HCT116 (cell line): ENCODE measurements around the gene PTPN12. TPM values are rescaled to one million over a fixed set of nuclear protein-coding genes. Genes with fewer than 3 reads are reported as not detected.

ENCODE experiments used
- ATAC-seq: fragments of 200-7000 bp; cut with Tn5 transposase; 2 replicates; pipeline ENCODE4 v1.9.1; 2020; ENCODE audit warnings: mild to moderate bottlenecking, moderate library complexity
- BruUV-seq: library from RNA; stranded (reverse); fragments of 400-500 nt; replicated peaks from 2 replicates; lab custom pipeline; 2021; lab: Mats Ljungman, UMichigan
- CTCF ChIA-PET: fragments of 300-600 bp; sonication (Branson Sonifier 250); formaldehyde crosslinking; loops from one replicate; lab custom pipeline; 2021; ENCODE audit warnings: antibody characterized with exemption; lab: Charles Lee
- POLR2A ChIA-PET: fragments of 300-600, 350-600 bp; sonication (Branson Sonifier 250); formaldehyde crosslinking; loops from one replicate; lab custom pipeline; 2021; ENCODE audit warnings: antibody characterized with exemption; lab: Charles Lee
- RAD21 ChIA-PET, 2 experiments: fragments of 300-600 bp; sonication (Branson Sonifier 250); formaldehyde crosslinking; loops; one replicate each; lab custom pipeline; 2023; ENCODE audit warnings: low total read pairs in 2 of 2; ENCODE audit not compliant: uncharacterized antibody in 2 of 2, unreplicated experiment in 2 of 2, low non-redundant PET in 1 of 2; lab: Charles Lee
- DNase-seq: peaks from one replicate; pipeline ENCODE4 v3.0.0-alpha.2; 2010; ENCODE audit warnings: low read depth, low spot score
- H2AFZ ChIP-seq: fragments of 200-600 bp; shearing (Covaris generic), sonication (generic); 2 replicates; pipeline ENCODE4 v1.6.1; 2017; ENCODE audit warnings: low read depth, mixed run types, mixed read lengths, antibody characterized with exemption, low read length; ENCODE audit not compliant: poor library complexity, severe bottlenecking
- H3K27ac ChIP-seq: 2 replicates; pipeline ENCODE4 v1.5.1; 2012; ENCODE audit warnings: low read depth, low read length
- H3K27me3 ChIP-seq: fragments of 200-600 bp; sonication (generic); 2 replicates; pipeline ENCODE4 v1.6.1; 2016; ENCODE audit warnings: mixed run types, low read length, mixed read lengths; ENCODE audit not compliant: insufficient read depth
- H3K36me3 ChIP-seq, 2 experiments: fragments of 200-500 bp in 1 of 2; fragments of 200-600 bp in 1 of 2; sonication (Bioruptor generic) in 1 of 2; sonication (generic) in 1 of 2; 2 replicates each; pipeline versions ENCODE4 v1.5.1 to v1.6.1; 2014 to 2016; ENCODE audit warnings: low read length in 2 of 2, inconsistent platforms in 1 of 2, mixed read lengths in 1 of 2, mixed run types in 1 of 2; ENCODE audit not compliant: insufficient read depth in 2 of 2, control insufficient read depth in 1 of 2
- H3K4me1 ChIP-seq, 2 experiments: fragments of 200-600 bp in 1 of 2; sonication (generic) in 1 of 2; 2 replicates each; pipeline versions ENCODE4 v1.5.1 to v1.6.1; 2012 to 2017; ENCODE audit warnings: low read length in 2 of 2, inconsistent platforms in 1 of 2, mild to moderate bottlenecking in 1 of 2, mixed read lengths in 1 of 2, mixed run types in 1 of 2, moderate library complexity in 1 of 2; ENCODE audit not compliant: insufficient read depth in 2 of 2, control insufficient read depth in 1 of 2
- H3K4me2 ChIP-seq: fragments of 200-600 bp; sonication (generic); 2 replicates; pipeline ENCODE4 v1.6.1; 2017; ENCODE audit warnings: mixed run types, low read length, mixed read lengths
- H3K4me3 ChIP-seq, 2 experiments: fragments of 200-600 bp in 1 of 2; sonication (generic) in 1 of 2; replicated peaks in 1 of 2; 2 replicates each; pipeline ENCODE4 v1.5.1; 2011 to 2016; ENCODE audit warnings: low read length in 2 of 2, control low read depth in 1 of 2, low read depth in 1 of 2, mild to moderate bottlenecking in 1 of 2, mixed read lengths in 1 of 2, mixed run types in 1 of 2
- H3K79me2 ChIP-seq: fragments of 200-600 bp; sonication (generic); 2 replicates; pipeline ENCODE4 v1.6.1; 2017; ENCODE audit warnings: mild to moderate bottlenecking, mixed run types, low read length, moderate library complexity, mixed read lengths; ENCODE audit not compliant: insufficient read depth
- H3K9ac ChIP-seq: fragments of 200-600 bp; sonication (generic); 2 replicates; pipeline ENCODE4 v1.6.1; 2016; ENCODE audit warnings: low read length, mixed read lengths
- H3K9me2 ChIP-seq: fragments of 200-600 bp; sonication (generic), shearing (Covaris generic); 2 replicates; pipeline ENCODE4 v1.6.1; 2017; ENCODE audit warnings: mixed run types, mild to moderate bottlenecking, moderate library complexity; ENCODE audit not compliant: insufficient read depth
- H3K9me3 ChIP-seq, 2 experiments: fragments of 200-500 bp in 1 of 2; fragments of 200-600 bp in 1 of 2; sonication (Bioruptor generic) in 1 of 2; sonication (generic) in 1 of 2; 2 replicates each; pipeline ENCODE4 v1.6.1; 2014 to 2017; ENCODE audit warnings: low read length in 2 of 2, mixed read lengths in 2 of 2, inconsistent platforms in 1 of 2, low read depth in 1 of 2, mild to moderate bottlenecking in 1 of 2, mixed run types in 1 of 2, moderate library complexity in 1 of 2; ENCODE audit not compliant: control insufficient read depth in 1 of 2, insufficient read depth in 1 of 2
- H4K20me1 ChIP-seq: fragments of 200-600 bp; sonication (generic), shearing (Covaris generic); 2 replicates; pipeline ENCODE4 v1.6.1; 2017; ENCODE audit warnings: mixed run types, mild to moderate bottlenecking, moderate library complexity; ENCODE audit not compliant: insufficient read depth
- CBX3 ChIP-seq: IDR thresholded peaks from 2 replicates; pipeline ENCODE4 v1.6.1; 2012; ENCODE audit warnings: low read depth
- CEBPB ChIP-seq: IDR thresholded peaks from 2 replicates; pipeline ENCODE4 v1.6.1; 2012; ENCODE audit warnings: low read depth
- ELF1 ChIP-seq: IDR thresholded peaks from 2 replicates; pipeline ENCODE4 v1.6.1; 2012; ENCODE audit warnings: low read depth, borderline replicate concordance
- EZH2 ChIP-seq: fragments of 200-600 bp; sonication (generic); IDR thresholded peaks from 2 replicates; pipeline ENCODE4 v1.6.1; 2017; ENCODE audit warnings: antibody characterized with exemption, mixed run types
- EZH2phosphoT487 ChIP-seq: fragments of 200-600 bp; IDR thresholded peaks from 2 replicates; pipeline ENCODE4 v1.6.1; 2018; ENCODE audit warnings: antibody characterized with exemption, borderline replicate concordance
- FOSL1 ChIP-seq: IDR thresholded peaks from 2 replicates; pipeline ENCODE4 v1.6.1; 2012; ENCODE audit warnings: low read depth
- JUND ChIP-seq: IDR thresholded peaks from 2 replicates; pipeline ENCODE4 v1.6.1; 2012
- RAD21 ChIP-seq: IDR thresholded peaks from 2 replicates; pipeline ENCODE4 v1.6.1; 2012; ENCODE audit warnings: low read depth, mild to moderate bottlenecking
- SIN3A ChIP-seq: IDR thresholded peaks from 2 replicates; pipeline ENCODE4 v1.6.1; 2012; ENCODE audit warnings: low read depth
- SP1 ChIP-seq: IDR thresholded peaks from 2 replicates; pipeline ENCODE4 v1.6.1; 2012; ENCODE audit warnings: low read depth
- SRF ChIP-seq: IDR thresholded peaks from 2 replicates; pipeline ENCODE4 v1.6.1; 2012; ENCODE audit warnings: low read depth
- YY1 ChIP-seq: IDR thresholded peaks from 2 replicates; pipeline ENCODE4 v1.6.1; 2011; ENCODE audit warnings: low read length, low read depth, moderate library complexity, mild to moderate bottlenecking; ENCODE audit not compliant: insufficient replicate concordance; ENCODE audit errors: extremely low read depth
- ZNF274 ChIP-seq: fragments of 200-500 bp; sonication (Bioruptor generic); IDR thresholded peaks from 2 replicates; pipeline ENCODE4 v1.6.1; 2014; ENCODE audit warnings: mild to moderate bottlenecking, low read depth, low read length, inconsistent platforms
- intact Hi-C: fragments of 100-400 bp; cut with micrococcal nuclease; formaldehyde crosslinking; loops from 2 replicates; pipeline ENCODE4 v1.10.0; 2022
- total RNA-seq: library from RNA; stranded (reverse); gene quantifications from one replicate; pipeline ENCODE4 v1.2.1, GENCODE V29; 2021; ENCODE audit not compliant: unreplicated experiment
- TF ChIP-seq, protein P1 (sequence below): IDR thresholded peaks from 2 replicates; pipeline ENCODE4 v1.6.1; 2012
- TF ChIP-seq, protein P2 (sequence below): IDR thresholded peaks from 2 replicates; pipeline ENCODE4 v1.6.1; 2011; ENCODE audit warnings: mild to moderate bottlenecking, low read length, moderate library complexity; ENCODE audit not compliant: insufficient replicate concordance; ENCODE audit errors: extremely low read depth
- TF ChIP-seq, protein P3 (sequence below), 3 experiments: fragments of 200-600 bp in 1 of 3; sonication (generic) in 1 of 3; IDR thresholded peaks in 2 of 3; conservative IDR thresholded peaks in 1 of 3; 2 replicates each; pipeline ENCODE4 v1.5.1; 2012 to 2017; ENCODE audit warnings: low read depth in 2 of 3, low read length in 2 of 3, antibody characterized with exemption in 1 of 3, borderline replicate concordance in 1 of 3, control low read depth in 1 of 3, mild to moderate bottlenecking in 1 of 3, mixed read lengths in 1 of 3, mixed run types in 1 of 3, moderate library complexity in 1 of 3; ENCODE audit not compliant: insufficient read depth in 1 of 3
- TF ChIP-seq, protein P4 (sequence below): IDR thresholded peaks from 2 replicates; pipeline ENCODE4 v1.6.1; 2012

PTPN12 gene
- total RNA-seq, 1 experiment from 2014 or later, result 80.5 TPM

DNA sequence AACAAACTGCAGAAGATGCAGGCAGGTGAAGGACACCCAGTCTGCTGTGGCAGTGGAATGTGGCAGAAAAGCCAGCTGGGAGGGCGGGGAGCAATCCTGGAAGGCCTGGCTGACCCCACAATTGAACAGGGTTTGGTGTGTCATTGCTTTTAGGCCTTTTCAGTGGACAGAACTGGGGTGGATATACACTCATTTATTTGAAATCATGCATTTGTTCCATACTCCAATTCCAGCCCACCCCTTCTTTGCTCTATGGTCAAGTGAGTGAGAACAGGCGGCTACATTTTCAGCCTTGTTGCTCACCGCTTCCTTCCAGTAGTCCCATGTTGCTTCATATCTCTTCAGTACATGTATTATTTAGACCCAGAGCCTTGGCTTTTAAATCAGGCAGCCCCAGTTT is 39.8 kb downstream of the PTPN12 start:
- ATAC-seq, result no peak
- no peak overlapping the region for H3K4me2 ChIP-seq
- intact Hi-C loops, result no loop called here
- ChIA-PET POLR2A (no interaction called here), CTCF (no interaction called here), RAD21 (no interaction called here)
- no peak overlapping the region for H3K27ac ChIP-seq
- H3K36me3 ChIP-seq, result peaks cover 7 to 16% of the 10 kb centered on the region in 2 experiments; a peak in 3 of 4 replicates
- peaks cover 19% of the 10 kb centered on the region for H3K79me2 ChIP-seq
- no peak for TF ChIP-seq YY1
- TF ChIP-seq EZH2, result no peak
- TF ChIP-seq, protein P1, sequence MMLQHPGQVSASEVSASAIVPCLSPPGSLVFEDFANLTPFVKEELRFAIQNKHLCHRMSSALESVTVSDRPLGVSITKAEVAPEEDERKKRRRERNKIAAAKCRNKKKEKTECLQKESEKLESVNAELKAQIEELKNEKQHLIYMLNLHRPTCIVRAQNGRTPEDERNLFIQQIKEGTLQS, result no peak
- TF ChIP-seq CEBPB, result no peak
- TF ChIP-seq ZNF274, result no peak
- H3K9me2 ChIP-seq, result no peaks in the 10 kb centered on the region
- H2AFZ ChIP-seq, result no peak overlapping the region
- no peak overlapping the region for H3K9ac ChIP-seq
- no peaks in the 10 kb centered on the region for H3K9me3 ChIP-seq
- DNase-seq, result no peak
- no peak overlapping the region for H3K4me3 ChIP-seq
- H4K20me1 ChIP-seq, result no peaks in the 10 kb centered on the region
- no peaks in the 10 kb centered on the region for H3K27me3 ChIP-seq
- H3K4me1 ChIP-seq, result no peaks in the 10 kb centered on the region
- no TSS peak for BruUV-seq

DNA sequence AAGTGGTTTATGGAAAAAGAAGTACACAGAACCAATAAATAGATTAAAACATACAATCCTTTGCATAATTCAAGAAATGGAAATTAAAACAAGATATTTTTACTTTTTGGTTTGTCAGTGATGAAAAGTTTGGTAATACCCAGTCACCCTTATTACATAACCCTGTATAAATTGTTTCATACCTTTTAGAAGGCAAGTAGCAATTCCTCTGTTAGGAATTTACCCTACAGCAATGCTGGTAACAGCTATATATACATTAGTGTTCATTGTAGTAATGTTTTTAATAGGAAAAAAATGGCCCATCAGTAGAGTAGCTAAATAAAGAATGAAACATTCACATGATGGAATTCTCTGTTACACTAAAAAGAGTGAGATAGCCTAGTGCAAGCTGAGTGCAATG is 42.7 kb downstream of the PTPN12 start:
- Histone ChIP-seq H4K20me1 (no peaks in the 10 kb centered on the region), H3K9me3 (no peaks in the 10 kb centered on the region), H2AFZ (no peak overlapping the region), H3K36me3 (peaks cover 0 to 18% of the 10 kb centered on the region in 2 experiments; a peak in 2 of 4 replicates), H3K27ac (no peak overlapping the region), H3K4me1 (no peaks in the 10 kb centered on the region)
- intact Hi-C loops, result loop anchor here (2.0 kb wide), 1 partner anchor 15 kb away; no protein-coding TSS in a partner anchor
- POLR2A ChIA-PET, result no interaction called here
- TF ChIP-seq, protein P1, result no peak
- TF ChIP-seq ELF1 (no peak), SP1 (no peak), FOSL1 (no peak), RAD21 (no peak), EZH2phosphoT487 (no peak), CBX3 (no peak), JUND (no peak), EZH2 (no peak), CEBPB (no peak), SRF (no peak), SIN3A (no peak)
- TF ChIP-seq, protein P2, sequence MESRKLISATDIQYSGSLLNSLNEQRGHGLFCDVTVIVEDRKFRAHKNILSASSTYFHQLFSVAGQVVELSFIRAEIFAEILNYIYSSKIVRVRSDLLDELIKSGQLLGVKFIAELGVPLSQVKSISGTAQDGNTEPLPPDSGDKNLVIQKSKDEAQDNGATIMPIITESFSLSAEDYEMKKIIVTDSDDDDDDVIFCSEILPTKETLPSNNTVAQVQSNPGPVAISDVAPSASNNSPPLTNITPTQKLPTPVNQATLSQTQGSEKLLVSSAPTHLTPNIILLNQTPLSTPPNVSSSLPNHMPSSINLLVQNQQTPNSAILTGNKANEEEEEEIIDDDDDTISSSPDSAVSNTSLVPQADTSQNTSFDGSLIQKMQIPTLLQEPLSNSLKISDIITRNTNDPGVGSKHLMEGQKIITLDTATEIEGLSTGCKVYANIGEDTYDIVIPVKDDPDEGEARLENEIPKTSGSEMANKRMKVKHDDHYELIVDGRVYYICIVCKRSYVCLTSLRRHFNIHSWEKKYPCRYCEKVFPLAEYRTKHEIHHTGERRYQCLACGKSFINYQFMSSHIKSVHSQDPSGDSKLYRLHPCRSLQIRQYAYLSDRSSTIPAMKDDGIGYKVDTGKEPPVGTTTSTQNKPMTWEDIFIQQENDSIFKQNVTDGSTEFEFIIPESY, result no peak
- TF ChIP-seq, protein P3, sequence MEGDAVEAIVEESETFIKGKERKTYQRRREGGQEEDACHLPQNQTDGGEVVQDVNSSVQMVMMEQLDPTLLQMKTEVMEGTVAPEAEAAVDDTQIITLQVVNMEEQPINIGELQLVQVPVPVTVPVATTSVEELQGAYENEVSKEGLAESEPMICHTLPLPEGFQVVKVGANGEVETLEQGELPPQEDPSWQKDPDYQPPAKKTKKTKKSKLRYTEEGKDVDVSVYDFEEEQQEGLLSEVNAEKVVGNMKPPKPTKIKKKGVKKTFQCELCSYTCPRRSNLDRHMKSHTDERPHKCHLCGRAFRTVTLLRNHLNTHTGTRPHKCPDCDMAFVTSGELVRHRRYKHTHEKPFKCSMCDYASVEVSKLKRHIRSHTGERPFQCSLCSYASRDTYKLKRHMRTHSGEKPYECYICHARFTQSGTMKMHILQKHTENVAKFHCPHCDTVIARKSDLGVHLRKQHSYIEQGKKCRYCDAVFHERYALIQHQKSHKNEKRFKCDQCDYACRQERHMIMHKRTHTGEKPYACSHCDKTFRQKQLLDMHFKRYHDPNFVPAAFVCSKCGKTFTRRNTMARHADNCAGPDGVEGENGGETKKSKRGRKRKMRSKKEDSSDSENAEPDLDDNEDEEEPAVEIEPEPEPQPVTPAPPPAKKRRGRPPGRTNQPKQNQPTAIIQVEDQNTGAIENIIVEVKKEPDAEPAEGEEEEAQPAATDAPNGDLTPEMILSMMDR (IDR thresholded peaks at IDR 0.05 in 2 of 3, conservative IDR thresholded peaks at IDR 0.05 in 1 of 3; ENCODE audit: borderline replicate concordance in 1 of 3, insufficient read depth in 1 of 3, low read depth in 2 of 3, low read length in 2 of 3), result no peak
- TF ChIP-seq, protein P4, sequence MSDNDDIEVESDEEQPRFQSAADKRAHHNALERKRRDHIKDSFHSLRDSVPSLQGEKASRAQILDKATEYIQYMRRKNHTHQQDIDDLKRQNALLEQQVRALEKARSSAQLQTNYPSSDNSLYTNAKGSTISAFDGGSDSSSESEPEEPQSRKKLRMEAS, result no peak
- TF ChIP-seq, all 23 proteins: peak for 0
- H3K4me2 ChIP-seq, result no peak overlapping the region
- H3K9me2 ChIP-seq, result no peaks in the 10 kb centered on the region
- RAD21 ChIA-PET, result no interaction called here
- peaks cover 9% of the 10 kb centered on the region for H3K79me2 ChIP-seq
- no peak overlapping the region for H3K9ac ChIP-seq
- DNase-seq (no peak), ATAC-seq (no peak)
- no peaks in the 10 kb centered on the region for H3K27me3 ChIP-seq
- CTCF ChIA-PET, result no interaction called here
- no peak overlapping the region for H3K4me3 ChIP-seq
- BruUV-seq, result no TSS peak
